ENCODE measurements around the gene RNPC3.
"Not testable (repeated sequence)": the region's sequence is repeated elsewhere in the genome, so short reads cannot be mapped to it uniquely, and the experiment has no call there.

GRCh38 chr1:103561124-103561523, 35.6 kb downstream of the RNPC3 start:
- TF ChIP-seq PKNOX1 (IDR thresholded peaks at IDR 0.05); SP1 (IDR thresholded peaks at IDR 0.05); ARNT (IDR thresholded peaks at IDR 0.05); FOXM1 (IDR thresholded peaks at IDR 0.05; ENCODE audit: borderline replicate concordance); ELF4 (IDR thresholded peaks at IDR 0.05); FOXA1 (IDR thresholded peaks at IDR 0.05); CTBP1 (IDR thresholded peaks at IDR 0.05; ENCODE audit: borderline replicate concordance); BHLHE40 (IDR thresholded peaks at IDR 0.05; ENCODE audit: borderline replicate concordance); NFRKB (IDR thresholded peaks at IDR 0.05); TARDBP (IDR thresholded peaks at IDR 0.05): not testable (repeated sequence)
